ENCODE data around the gene RETREG1.
"Not testable (repeated sequence)": the region's sequence is repeated elsewhere in the genome, so short reads cannot be mapped to it uniquely, and the experiment has no call there.

Gene RETREG1, protein sequence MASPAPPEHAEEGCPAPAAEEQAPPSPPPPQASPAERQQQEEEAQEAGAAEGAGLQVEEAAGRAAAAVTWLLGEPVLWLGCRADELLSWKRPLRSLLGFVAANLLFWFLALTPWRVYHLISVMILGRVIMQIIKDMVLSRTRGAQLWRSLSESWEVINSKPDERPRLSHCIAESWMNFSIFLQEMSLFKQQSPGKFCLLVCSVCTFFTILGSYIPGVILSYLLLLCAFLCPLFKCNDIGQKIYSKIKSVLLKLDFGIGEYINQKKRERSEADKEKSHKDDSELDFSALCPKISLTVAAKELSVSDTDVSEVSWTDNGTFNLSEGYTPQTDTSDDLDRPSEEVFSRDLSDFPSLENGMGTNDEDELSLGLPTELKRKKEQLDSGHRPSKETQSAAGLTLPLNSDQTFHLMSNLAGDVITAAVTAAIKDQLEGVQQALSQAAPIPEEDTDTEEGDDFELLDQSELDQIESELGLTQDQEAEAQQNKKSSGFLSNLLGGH

DNA sequence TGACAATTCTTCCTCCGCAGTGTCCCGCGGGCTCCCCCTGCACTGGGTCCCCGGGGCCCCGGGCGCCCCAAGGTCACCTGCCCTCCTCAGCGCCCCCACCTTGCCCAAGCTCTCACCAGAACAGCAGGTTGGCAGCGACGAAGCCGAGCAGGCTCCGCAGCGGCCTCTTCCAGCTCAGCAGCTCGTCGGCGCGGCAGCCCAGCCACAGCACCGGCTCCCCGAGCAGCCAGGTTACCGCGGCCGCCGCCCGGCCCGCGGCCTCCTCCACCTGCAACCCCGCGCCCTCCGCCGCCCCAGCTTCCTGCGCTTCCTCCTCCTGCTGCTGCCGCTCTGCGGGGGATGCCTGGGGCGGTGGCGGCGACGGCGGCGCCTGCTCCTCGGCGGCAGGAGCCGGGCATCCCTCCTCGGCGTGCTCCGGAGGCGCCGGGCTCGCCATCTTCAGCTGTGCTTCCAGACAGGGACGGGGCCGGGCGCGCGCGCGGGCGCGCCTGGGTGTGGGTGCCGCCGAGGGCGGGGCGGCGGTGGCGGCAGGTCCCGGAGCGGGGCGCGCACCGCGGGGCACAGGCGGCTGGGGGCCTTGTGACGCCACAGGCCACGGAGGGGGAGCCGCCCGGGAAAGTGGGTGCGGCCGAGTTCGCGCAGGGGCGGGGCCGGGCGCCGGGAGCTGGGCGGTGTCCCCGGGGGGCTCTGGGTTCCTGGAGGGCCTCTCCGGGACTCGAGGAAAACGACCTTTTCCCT lies at the start of gene RETREG1:
TSS of gene RETREG1 (minus strand) at position 462 of the 738 bp plus-strand sequence. CDS start at position 436, 26 bp downstream.
- DNase-seq, result no peak

DNA sequence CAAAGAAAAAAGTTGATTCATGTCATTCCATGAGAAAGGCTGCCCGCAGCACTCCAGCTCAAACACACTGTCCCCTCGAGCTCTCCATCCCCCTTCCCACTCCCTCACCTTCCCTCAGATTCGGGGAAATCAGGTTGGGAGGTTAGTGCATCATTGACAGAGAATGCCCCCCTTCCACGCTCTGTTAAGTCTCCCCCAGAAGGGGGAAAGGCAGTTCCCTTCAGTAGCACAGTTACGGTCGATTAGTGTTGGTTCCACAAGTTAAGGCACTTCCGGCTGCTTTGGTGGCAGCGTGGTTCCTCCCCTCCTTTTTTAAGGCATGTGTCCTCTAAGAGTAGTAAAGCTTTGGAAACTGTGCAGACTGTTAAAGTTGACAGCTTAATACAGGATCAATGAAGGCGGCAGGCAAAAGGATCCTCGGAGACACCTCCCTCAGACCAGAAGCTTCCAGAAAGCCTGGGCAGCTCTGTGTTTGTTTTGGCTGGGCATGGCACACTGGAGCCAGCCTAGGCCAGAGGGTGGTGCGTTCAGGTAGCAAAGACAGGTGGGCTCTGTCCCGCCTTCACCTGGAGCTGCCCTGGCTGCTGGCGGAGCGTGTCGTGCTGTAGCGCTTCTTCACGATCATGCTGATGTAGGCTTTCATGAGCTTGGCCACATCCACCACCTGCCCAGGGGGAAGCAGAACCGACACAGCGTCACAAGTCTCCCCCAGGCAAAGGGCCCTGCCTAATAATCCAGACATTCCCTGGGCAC lies 49.5 kb upstream of the RETREG1 start:
- DNase-seq, result no peak

DNA sequence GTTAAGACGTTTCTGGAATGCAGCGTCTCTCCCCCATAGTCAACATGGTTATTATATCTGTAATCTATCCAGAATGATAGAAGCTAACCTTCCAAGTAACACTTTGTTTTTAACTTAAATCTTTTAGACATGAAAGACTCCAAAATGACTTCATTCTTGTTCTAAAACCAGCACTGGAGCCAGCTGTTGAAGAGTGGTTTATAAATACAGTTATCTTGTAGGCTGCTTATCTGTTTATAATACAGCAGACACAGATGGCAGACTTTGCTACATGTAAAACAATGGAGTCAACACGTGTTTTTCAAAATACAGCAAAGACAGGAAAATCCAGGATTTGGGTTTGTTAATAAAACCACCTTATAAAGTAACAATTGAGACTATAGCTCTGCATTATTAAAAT lies 48.8 kb upstream of the RETREG1 start:
- DNase-seq, result no peak

DNA sequence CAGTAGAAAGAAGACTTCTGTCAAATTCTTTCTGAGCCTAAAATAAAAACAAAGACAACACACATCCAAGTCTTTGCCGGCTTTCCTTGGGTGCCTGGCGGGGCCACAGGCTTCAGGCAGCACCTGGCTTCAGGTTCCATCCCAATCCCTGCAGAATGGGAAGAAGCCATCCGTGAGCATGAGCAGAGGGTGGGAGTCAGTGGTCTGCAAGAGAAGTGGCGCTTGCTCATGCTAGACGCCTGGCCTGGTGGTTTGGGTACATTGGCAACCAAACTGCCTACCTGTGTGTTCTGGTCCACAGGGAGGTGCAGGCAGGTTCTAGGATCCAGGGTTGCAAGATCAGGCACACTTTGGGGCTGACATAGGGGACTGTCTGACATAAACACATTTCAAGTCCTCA lies 47.6 kb upstream of the RETREG1 start:
- DNase-seq, result no peak

DNA sequence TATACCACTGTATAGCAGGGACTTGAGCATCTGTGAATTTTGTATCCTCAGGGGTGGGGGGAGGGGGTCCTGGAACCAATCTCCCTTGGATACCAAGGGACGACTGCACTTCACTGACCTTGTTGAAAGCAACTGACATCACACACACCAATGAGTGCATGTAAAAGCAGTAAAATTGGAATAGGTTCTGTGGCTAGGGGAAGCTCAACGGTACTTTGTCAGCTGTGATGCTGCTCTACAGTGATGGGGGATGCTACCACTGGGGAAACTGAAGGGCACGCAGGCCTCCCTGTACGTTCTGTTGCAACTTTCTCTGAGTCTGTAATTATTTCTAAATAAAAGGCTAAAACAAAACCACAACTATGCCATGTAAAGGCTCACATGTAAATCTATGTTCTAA lies 47.0 kb upstream of the RETREG1 start:
- no peak for DNase-seq

DNA sequence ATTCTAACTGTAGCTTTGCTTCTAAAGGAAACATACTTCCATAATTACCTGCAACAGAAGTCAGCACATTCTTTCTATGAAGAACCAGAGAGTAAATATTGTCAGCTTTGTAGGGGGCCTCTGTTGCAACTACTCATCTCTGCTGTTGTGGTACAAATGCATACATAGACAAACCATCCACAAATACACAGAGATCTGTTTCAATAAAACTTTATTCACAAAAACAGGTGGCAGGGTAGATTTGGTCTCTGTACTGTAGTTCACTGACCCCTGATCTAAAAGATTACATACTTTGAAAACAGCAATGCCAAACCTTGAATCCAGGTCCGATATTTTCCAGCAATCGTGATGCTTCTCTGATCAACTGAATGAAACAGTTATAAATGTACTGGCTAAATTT lies 44.9 kb upstream of the RETREG1 start:
- DNase-seq, result no peak

DNA sequence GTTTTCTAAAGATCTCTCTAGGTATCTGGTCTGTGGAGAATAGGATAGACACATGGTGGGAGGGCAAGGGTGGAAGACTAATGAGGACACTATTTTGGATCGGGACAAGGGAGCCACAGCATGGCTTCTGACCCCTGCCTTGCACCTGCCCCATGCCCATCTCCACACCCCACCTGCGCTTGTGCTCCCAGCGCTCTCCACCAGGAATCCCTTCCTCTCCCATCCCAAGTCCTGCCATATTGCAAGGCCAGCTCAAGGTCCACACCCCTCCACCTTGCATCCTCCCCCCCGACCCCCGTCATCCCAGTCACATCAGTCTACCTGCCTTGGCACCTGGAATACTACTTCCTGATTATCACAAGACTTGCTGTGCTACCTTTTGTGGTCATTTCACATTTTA lies 44.2 kb upstream of the RETREG1 start:
- DNase-seq, result no peak

DNA sequence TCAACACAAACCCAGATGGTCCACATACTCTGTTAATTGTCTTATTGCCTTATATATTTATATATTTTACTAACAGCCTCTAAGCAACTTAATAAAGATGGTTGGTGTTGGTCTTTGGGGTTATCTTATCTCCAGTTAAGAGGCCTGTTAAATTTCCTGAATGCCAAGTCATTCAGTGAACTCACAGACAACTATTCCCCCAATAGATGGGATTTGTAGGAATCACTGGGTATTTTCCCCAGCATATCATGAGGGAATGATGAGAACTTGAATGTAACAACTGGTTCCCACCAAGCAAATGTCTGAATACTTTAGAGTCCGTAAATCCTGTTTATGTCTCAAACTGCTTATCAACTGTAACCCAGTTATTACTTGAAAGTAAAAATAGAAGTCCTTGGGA lies 42.7 kb upstream of the RETREG1 start:
- no peak for DNase-seq

DNA sequence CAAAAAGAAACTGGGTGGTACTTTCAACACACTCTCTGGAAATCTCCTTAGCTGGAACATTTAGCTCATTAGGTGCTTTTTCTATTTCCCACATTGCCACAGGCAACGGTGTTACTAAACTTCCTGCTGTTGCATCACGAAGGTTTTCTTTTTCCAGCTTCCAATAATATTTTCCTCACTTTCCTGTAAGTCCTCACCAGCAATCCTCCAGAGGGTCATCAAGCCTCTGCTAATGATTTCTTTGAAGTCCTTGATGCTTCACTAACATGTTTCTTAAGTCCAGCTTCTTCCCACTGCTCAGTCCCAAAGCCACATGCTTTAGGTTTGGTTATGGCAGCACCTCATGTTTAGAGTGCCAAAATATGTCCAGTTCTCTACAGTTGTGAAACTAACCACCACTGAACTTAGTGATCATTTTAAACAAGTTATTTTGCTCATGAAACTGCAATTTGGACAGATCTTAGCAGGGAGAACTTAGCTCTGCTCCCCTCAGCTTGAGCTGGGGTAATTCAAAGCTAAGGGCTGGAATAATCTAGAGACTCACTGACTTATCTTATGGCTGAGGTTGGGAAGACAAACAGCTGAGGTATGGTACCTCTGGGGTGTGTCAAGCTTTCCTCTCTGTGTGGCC lies 39.9 kb upstream of the RETREG1 start:
- DNase-seq, result no peak

DNA sequence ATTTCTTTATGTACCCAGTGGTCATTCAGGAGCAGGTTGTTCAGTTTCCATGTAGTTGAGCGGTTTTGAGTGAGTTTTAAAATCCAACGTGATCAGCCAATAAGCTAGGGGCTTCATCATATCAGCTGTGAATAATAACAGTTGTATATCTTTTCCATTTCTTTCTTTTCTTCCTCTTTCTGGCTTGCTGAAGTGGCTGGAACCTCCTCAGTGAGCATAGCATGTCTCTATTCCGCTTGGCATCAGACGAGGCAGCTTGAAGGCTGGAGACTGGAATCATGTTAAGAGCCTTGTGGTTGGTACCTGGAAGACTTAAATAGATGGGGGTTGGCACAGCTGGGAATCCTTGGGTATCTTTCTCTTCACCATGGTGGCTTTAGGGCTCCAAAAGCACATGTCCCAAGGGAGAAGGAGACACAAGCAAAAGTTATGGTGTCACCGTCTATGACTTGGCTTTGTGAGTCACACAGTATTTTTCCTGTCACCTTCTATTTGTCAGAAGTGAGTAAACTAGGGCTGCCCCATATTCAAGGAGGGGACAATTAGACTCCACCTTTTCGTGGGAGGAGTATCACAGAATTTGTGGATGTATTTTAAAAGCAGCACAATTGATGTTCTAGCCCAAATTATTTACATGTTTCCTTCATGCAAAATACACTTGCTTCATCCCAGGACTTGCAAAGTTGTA lies 38.0 kb upstream of the RETREG1 start:
- DNase-seq, result no peak

DNA sequence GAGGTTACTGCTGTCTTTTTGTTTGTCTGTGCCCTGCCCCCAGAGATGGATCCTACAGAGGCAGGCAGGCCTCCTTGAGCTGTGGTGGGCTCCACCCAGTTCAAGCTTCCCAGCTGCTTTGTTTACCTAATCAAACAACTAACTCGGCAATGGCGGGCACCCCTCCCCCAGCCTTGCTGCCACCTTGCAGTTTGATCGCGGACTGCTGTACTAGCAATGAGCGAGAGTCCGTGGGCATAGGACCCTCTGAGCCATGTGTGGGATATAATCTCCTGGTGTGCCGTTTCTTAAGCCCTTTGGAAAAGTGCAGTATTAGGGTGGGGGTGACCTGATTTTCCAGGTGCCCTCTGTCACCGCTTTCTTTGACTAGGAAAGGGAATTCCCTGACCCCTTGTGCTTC lies 31.9 kb upstream of the RETREG1 start:
- not testable (repeated sequence) for DNase-seq

DNA sequence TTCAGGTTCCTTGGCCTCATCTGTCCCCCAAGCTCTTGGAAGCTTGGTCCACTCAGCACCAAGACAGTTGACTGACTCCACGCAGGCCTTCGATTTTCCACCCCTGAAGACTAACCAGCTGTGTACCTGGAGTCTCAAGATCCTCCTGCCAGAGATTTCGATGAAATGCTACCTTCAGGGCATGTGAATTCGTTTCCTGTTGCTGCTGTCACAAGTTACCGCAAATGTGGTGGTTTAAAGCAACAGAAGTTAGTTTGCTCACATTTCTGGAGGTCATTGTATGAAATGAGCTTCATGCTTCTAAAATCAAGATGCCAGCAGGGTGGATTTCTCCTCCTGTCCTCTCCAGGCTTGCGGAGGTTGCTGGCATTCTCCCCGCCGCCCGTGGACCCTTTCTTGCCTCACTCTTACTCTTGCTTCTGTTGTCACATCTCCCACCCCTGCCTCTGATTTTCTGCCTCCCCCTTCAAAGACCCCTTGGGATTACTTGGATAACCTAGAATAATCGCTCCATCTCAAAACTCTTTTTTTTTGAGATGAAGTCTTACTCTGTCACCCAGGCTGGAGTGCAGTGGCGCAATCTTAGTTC lies 27.6 kb upstream of the RETREG1 start:
- DNase-seq, result no peak

DNA sequence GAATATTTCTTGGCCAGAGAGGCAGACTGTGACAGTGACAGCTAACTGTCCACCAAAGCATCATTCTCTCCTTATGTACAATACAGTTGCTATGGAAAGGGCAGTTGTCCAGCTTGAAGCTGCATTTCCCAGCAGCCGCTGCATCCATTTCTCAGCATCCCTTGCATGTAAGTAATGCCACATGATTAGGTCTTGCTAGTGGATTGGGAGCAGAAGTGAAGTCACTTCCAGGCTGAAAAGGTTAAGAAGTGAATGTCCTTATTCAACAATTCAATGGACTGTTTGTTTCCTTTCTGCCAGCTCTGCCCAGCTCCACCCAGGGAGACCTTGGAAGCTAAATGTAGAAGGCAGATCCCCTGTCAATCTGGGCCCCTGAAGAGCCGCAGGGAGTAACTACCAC lies 26.1 kb upstream of the RETREG1 start:
- no peak for DNase-seq

DNA sequence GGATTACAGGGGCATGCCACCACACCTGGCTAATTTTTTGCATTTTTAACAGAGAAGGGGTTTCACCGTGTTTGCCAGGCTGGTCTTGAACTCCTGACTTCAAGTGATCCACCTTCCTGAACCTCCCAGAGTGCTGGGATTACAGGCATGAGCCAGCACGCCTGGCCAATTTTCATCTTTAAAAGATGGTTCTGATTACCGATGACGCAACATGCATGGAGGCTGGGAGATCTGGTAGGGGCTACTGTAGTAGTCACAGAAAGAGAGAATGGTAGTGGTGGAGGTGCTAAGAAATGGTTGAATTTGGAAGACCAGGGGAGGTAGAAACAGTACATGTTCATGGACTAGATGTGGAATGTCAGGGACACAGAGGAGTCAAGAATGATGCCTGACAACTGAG lies 22.4 kb upstream of the RETREG1 start:
- DNase-seq, result no peak

DNA sequence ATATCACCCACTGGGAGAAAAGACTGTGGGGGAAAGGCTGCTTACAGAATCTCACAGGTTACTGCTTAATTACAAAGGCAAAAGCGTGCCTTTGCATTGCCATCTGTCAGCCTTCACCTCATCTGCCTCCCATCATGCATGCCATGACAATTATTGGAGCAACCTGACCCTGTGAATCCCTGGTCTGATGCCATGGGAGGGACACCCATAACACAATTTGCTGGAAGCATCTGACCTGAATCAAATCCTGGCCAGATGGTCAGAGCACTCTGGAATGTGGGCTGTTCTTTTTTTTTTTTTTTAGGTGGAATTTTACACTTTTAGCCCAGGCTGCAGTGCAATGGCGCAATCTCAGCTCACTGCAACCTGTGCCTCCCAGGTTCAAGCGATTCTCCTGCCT lies 11.6 kb upstream of the RETREG1 start:
- DNase-seq, result peak; percentile 51

DNA sequence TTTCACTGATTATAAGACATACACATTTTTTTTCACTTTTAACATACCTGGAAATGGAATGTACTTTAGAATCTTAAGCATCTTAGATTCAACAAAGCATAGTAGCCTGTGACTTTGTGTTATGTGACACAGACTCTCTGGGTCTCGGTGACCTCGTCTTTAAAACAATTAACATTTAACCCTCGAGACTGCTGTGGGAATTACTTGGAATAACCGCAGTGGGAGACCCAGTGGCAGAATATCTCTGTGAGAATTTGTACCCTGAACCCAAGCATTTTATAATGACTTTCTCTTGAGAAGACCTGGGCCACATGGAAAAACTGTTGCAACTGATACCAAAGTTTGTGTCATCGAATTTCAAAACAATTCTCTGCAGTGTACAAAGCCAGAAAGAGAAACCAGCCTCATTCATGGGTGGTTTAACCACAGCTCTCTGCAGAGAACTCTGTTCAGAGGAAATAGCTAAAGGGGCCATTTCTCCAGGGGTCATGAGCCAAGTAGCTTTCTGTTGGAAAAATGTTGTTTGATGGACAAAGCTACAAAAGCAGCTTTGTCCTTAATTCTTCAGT lies 10.0 kb upstream of the RETREG1 start:
- DNase-seq, result no peak

DNA sequence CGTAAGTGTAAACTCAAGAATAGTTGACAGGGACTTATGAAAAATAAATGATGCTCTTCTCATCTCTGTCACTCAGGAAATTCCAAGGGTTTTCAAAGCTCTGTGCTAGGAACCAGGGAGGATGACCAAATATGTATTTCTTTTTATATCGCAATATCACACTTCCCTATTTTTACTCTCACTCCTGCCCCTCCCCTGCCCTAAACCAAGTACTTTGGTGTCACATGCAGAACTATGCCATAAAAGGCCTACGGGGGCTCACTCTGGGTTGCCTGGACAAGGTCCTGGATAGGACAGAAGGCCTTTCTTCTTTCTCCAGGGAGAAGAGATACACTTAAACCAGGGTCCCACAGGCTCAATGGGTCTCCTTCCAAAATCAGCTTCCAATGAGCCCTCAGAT lies 8.3 kb upstream of the RETREG1 start:
- DNase-seq, result no peak

DNA sequence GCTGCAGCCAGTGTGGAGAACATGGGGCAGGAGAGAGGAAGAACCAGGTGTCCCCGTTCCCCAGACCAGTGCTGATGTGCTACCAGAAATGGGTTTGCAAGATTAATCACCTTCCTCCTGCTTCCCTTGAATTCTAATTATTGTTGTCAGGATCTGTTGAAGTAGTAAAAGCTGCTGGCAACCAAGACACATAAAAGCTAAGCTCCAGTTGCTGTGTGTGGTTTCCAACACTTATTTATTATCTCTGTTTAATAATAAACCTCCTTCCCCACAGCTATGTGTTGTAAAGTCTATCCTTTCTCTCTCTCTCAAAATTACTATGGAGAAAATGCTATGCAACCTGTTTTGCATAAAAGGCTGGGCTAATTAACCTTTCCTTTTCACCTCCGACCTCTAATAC lies 2.3 kb upstream of the RETREG1 start:
- DNase-seq, result no peak

DNA sequence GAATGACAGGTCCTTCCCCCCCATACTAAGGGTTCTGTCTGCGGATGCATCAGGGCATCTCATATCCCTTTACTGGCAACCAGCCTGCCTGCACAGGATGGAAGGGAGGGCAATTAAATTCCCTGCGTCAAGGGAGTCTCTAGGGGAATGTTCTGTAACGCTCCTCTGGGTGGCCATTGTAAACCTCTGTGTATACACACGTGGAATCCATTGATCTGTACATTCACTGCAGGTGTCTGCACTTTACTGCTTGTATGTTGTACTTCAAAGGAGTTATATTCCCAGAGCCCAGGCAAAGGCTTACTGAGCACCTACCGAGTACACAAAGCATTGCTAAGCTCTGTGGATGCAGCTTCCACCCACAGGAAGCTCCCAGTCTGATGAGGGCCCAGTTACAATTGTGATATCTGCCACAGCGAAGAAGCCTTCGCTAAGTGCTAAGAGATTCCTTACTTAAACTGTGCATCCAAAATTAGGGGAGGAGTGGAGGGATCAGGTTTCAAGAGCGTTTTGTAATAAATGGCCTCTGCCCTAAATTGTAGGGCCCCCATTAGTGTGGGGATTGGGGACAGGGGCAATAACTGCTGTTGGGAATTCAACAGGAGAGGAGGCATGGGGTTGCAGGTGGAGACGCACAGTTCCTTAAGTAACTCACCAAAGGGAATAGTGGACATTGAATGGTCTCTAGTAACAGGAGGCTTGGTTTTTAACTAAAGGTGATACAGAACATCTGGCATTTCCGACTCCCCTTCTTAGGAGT lies 1.5 kb upstream of the RETREG1 start:
- no peak for DNase-seq

DNA sequence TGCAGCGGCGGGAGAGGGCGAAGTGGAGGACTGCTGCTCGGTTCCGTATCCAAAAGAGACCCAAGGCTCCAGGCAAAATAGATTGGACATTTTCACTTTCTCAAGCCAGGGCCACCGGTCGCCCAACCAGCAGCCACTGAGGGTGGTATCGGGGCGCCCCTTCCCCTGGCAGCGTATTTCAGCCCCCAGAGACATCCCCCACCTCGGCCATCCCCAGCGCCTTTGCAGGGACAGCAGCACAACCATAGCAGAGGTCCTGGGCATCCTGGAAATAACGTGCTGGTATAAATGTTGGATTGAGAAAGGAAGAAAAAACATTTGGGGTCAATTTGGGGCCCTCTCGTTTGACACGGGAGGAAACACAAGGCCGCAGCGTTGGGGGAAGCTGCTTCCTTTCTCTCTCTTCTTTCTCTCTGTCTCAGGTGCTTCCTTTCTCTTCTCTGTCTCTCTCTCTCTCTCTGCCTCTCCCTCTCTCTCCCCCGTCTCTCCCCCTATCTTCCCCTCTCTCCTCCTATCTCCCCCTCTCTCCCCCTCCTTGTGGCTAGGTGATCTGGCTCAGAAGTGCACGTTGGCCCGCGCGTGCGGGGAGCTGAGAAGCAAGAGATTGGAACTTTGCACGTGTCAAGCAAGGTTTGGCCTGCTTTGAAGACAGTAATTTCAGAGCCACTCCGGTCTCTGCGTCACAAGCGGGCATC lies 624 bp upstream of the RETREG1 start:
- no peak for DNase-seq
